ENCODE results near the gene MARCHF10. TPM values are rescaled to one million over a fixed set of nuclear protein-coding genes. Genes with fewer than 3 reads are reported as not detected.

The MARCHF10 gene
- total RNA-seq, 1 experiment from 2014 or later: not detected

DNA sequence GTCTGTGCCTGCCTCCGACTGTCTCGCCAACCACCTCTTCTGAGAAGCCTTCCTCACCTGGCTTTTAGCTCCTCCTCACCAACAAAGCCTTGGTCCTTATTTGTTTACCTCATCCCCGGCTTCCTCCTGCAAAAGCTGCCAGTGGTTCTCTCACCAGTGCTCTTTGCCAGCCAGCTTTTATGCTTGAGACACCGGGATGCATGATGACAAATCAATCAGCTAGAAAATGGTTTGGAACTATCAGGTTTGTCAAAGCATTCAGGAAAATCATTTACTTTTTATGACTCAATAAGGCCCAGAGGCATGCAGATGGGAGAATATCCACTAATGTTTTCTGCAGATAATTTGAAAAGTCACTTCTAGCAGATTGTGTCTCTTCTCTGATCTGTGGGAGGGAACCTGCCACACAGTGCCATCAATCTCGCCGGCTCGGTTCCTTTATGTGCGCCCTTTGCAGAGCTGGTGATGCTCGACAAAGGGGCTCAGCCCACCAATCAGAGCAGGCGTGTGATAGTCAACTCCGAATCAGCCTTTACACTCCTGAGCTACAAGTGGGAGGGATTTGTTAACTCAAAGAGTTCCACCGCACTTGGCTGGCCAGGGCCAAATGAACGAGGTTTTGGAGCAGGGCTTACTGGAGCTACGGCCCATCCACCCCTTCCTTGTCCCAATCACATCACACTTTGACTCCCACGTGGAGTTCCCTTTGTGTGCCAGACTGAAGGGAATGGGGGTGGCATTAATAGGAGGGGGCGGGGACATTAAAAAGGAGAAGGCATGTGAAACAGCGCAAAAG lies 94.8 kb downstream of the MARCHF10 start:
- no TSS peak for BruUV-seq (replicated peaks)
- H3K4me1 ChIP-seq (ENCODE audit: insufficient read depth, low read length): peaks cover 5% of the 10 kb centered on the region; the same call in 1 of the 2 replicates
- H3K4me3 ChIP-seq (ENCODE audit: low read length): no peak overlapping the region
- DNase-seq (no peak), ATAC-seq (no peak)
- TF ChIP-seq EZH2 (IDR thresholded peaks at IDR 0.05; ENCODE audit: low read length, unreplicated experiment) (no peak), EZH2phosphoT487 (IDR thresholded peaks at IDR 0.05; ENCODE audit: borderline replicate concordance, low read length) (no peak)
- TF ChIP-seq, protein P1, sequence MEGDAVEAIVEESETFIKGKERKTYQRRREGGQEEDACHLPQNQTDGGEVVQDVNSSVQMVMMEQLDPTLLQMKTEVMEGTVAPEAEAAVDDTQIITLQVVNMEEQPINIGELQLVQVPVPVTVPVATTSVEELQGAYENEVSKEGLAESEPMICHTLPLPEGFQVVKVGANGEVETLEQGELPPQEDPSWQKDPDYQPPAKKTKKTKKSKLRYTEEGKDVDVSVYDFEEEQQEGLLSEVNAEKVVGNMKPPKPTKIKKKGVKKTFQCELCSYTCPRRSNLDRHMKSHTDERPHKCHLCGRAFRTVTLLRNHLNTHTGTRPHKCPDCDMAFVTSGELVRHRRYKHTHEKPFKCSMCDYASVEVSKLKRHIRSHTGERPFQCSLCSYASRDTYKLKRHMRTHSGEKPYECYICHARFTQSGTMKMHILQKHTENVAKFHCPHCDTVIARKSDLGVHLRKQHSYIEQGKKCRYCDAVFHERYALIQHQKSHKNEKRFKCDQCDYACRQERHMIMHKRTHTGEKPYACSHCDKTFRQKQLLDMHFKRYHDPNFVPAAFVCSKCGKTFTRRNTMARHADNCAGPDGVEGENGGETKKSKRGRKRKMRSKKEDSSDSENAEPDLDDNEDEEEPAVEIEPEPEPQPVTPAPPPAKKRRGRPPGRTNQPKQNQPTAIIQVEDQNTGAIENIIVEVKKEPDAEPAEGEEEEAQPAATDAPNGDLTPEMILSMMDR (conservative IDR thresholded peaks at IDR 0.05; ENCODE audit: low read depth, low read length): no peak
- no peaks in the 10 kb centered on the region for H3K9me2 ChIP-seq (replicated peaks; ENCODE audit: low read length)
- H2AFZ ChIP-seq (ENCODE audit: low read length): no peak overlapping the region
- H3K36me3 ChIP-seq (ENCODE audit: low read depth, low read length): no peaks in the 10 kb centered on the region
- H3K27me3 ChIP-seq (ENCODE audit: low read length): no peaks in the 10 kb centered on the region
- H3F3A ChIP-seq (ENCODE audit: low read length, unreplicated experiment): no peaks in the 10 kb centered on the region
- no peaks in the 10 kb centered on the region for H4K20me1 ChIP-seq (ENCODE audit: low read length)
- intact Hi-C loops (cut with micrococcal nuclease): no loop called here
- H3K9ac ChIP-seq (ENCODE audit: low read length): no peak overlapping the region
- ChIA-PET POLR2A (ENCODE audit: unreplicated experiment) (interaction anchor here (0.7 kb wide), 1 partner anchor 538 kb away, joined by 4 read pairs; no protein-coding TSS in a partner anchor), CTCF (no interaction called here)
- H3K9me3 ChIP-seq (ENCODE audit: low read length): 0 out of 2 replicates have a peak, but pooled peaks cover 3% of the 10 kb centered on the region
- H3K79me2 ChIP-seq (ENCODE audit: low read length): no peaks in the 10 kb centered on the region
- no peak overlapping the region for H3K27ac ChIP-seq (ENCODE audit: low read length)
- H3K4me2 ChIP-seq (ENCODE audit: low read length): no peak overlapping the region

DNA sequence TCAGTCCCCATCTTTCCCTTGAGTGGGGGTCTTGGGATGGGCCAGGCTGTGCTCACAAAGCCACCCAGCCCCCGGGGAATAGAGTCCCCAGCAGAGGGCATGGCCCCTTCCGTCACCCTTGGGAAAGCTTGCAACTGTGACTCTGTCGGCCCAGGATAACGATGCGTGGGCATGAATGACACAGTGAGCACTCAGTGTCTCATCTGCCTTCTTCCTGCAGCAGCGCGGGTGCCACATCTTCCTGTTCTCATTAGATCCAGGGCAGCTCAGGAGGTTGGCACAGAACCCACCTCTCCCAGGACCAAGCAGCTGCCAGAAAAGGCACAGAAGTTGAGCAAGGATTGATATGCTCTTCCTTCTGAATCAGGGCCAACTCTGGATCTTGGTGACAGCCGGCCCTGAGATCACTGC lies 95.9 kb downstream of the MARCHF10 start:
- H3K4me1 ChIP-seq (ENCODE audit: insufficient read depth, low read length): peaks cover 5% of the 10 kb centered on the region; the same call in 1 of the 2 replicates
- ATAC-seq (no peak), DNase-seq (no peak)
- intact Hi-C loops (cut with micrococcal nuclease): no loop called here
- H3K27me3 ChIP-seq (ENCODE audit: low read length): no peaks in the 10 kb centered on the region
- H3K36me3 ChIP-seq (ENCODE audit: low read depth, low read length): no peaks in the 10 kb centered on the region
- 0 out of 2 replicates have a peak, but pooled peaks cover 3% of the 10 kb centered on the region for H3K9me3 ChIP-seq (ENCODE audit: low read length)
- H3F3A ChIP-seq (ENCODE audit: low read length, unreplicated experiment): no peaks in the 10 kb centered on the region
- BruUV-seq (replicated peaks): no TSS peak
- no peaks in the 10 kb centered on the region for H3K9me2 ChIP-seq (replicated peaks; ENCODE audit: low read length)
- H4K20me1 ChIP-seq (ENCODE audit: low read length): no peaks in the 10 kb centered on the region
- no peak overlapping the region for H3K4me3 ChIP-seq (ENCODE audit: low read length)
- POLR2A ChIA-PET (ENCODE audit: unreplicated experiment): no interaction called here
- H2AFZ ChIP-seq (ENCODE audit: low read length): no peak overlapping the region
- CTCF ChIA-PET: no interaction called here
- H3K4me2 ChIP-seq (ENCODE audit: low read length): no peak overlapping the region
- no peaks in the 10 kb centered on the region for H3K79me2 ChIP-seq (ENCODE audit: low read length)
- H3K27ac ChIP-seq (ENCODE audit: low read length): no peak overlapping the region
- H3K9ac ChIP-seq (ENCODE audit: low read length): no peak overlapping the region
- TF ChIP-seq, protein P1 (conservative IDR thresholded peaks at IDR 0.05; ENCODE audit: low read depth, low read length): no peak
- no peak for TF ChIP-seq EZH2phosphoT487 (IDR thresholded peaks at IDR 0.05; ENCODE audit: borderline replicate concordance, low read length)
- no peak for TF ChIP-seq EZH2 (IDR thresholded peaks at IDR 0.05; ENCODE audit: low read length, unreplicated experiment)

DNA sequence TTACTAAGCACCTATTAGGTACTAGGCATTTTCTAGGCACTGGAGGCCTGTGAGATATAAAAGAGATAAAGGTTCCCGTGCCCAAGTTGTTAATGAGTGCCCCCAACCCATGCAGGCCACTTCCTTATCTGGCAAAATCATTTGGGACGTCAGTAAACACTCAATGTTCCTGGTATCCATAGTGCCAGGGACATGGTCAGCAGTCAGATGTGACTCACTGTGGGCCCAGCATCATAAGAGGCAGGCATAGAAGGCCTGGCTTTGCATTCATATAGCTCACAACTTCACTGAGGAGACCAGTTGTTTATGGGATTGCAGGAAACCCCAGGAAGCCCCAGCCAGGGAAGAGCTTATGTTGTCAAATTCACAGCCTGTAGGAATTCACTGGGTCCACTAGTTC lies 99.5 kb downstream of the MARCHF10 start:
- CTCF ChIA-PET: no interaction called here
- TF ChIP-seq EZH2 (IDR thresholded peaks at IDR 0.05; ENCODE audit: low read length, unreplicated experiment) (no peak), EZH2phosphoT487 (IDR thresholded peaks at IDR 0.05; ENCODE audit: borderline replicate concordance, low read length) (no peak)
- TF ChIP-seq, protein P1 (conservative IDR thresholded peaks at IDR 0.05; ENCODE audit: low read depth, low read length): no peak
- Histone ChIP-seq H3K9me3 (ENCODE audit: low read length) (0 out of 2 replicates have a peak, but pooled peaks cover 3% of the 10 kb centered on the region), H3K9me2 (replicated peaks; ENCODE audit: low read length) (no peaks in the 10 kb centered on the region), H3K27me3 (ENCODE audit: low read length) (no peaks in the 10 kb centered on the region), H3K36me3 (ENCODE audit: low read depth, low read length) (no peaks in the 10 kb centered on the region), H3K27ac (ENCODE audit: low read length) (no peak overlapping the region), H4K20me1 (ENCODE audit: low read length) (no peaks in the 10 kb centered on the region), H3K4me1 (ENCODE audit: insufficient read depth, low read length) (peaks cover 18% of the 10 kb centered on the region), H3K4me2 (ENCODE audit: low read length) (no peak overlapping the region), H3K4me3 (ENCODE audit: low read length) (no peak overlapping the region), H3F3A (ENCODE audit: low read length, unreplicated experiment) (no peaks in the 10 kb centered on the region), H3K9ac (ENCODE audit: low read length) (no peak overlapping the region), H3K79me2 (ENCODE audit: low read length) (no peaks in the 10 kb centered on the region), H2AFZ (ENCODE audit: low read length) (no peak overlapping the region)
- POLR2A ChIA-PET (ENCODE audit: unreplicated experiment): no interaction called here
- BruUV-seq (replicated peaks): no TSS peak
- no peak for DNase-seq
- no peak for ATAC-seq
- intact Hi-C loops (cut with micrococcal nuclease): no loop called here

All from PC-3 (cell line).